HepG2 (cell line): ENCODE measurements around the gene ZNF425. TPM values are rescaled to one million over a fixed set of nuclear protein-coding genes. Genes with fewer than 3 reads are reported as not detected.

Experiments used
- FOXJ3 ChIP-seq: sonication (generic); formaldehyde crosslinking; IDR thresholded peaks from 2 replicates; pipeline ENCODE4 v1.4.0; 2020; ENCODE audit warnings: missing genetic modification reagents, mild to moderate bottlenecking, borderline replicate concordance
- HDAC2 ChIP-seq: sonication (generic); formaldehyde crosslinking; IDR thresholded peaks from 2 replicates; pipeline ENCODE4 v1.4.0; 2020; ENCODE audit warnings: missing genetic modification reagents
- HOXD1 ChIP-seq: sonication (generic); formaldehyde crosslinking; IDR thresholded peaks from 2 replicates; pipeline ENCODE4 v1.5.0; 2020; ENCODE audit warnings: missing genetic modification reagents
- KAT7 ChIP-seq: IDR thresholded peaks from 2 replicates; pipeline ENCODE4 v1.6.1; 2018; ENCODE audit warnings: borderline replicate concordance, missing compliant biosample characterization
- NFATC3 ChIP-seq: sonication (generic); formaldehyde crosslinking; IDR thresholded peaks from 2 replicates; pipeline ENCODE4 v1.5.1; 2020; ENCODE audit warnings: mild to moderate bottlenecking, missing genetic modification reagents
- SP1 ChIP-seq, 2 experiments: fragments of 450-650 bp in 1 of 2; sonication (generic) in 1 of 2; formaldehyde crosslinking in 1 of 2; IDR thresholded peaks; 2 replicates each; pipeline versions ENCODE4 v1.4.0 to v1.6.1; 2016 to 2020; ENCODE audit warnings: missing genetic modification reagents in 1 of 2
- ZFP90 ChIP-seq: sonication (generic); formaldehyde crosslinking; IDR thresholded peaks from 2 replicates; pipeline ENCODE4 v1.8.0; 2022; ENCODE audit warnings: missing genetic modification reagents, mild to moderate bottlenecking, inconsistent platforms, borderline replicate concordance
- ZNF138 ChIP-seq: sonication (generic); formaldehyde crosslinking; IDR thresholded peaks from 2 replicates; pipeline ENCODE4 v1.5.0; 2020; ENCODE audit warnings: mild to moderate bottlenecking, low read depth, missing genetic modification reagents
- ZNF251 ChIP-seq: sonication (generic); formaldehyde crosslinking; IDR thresholded peaks from 2 replicates; pipeline ENCODE4 v1.9.0; 2021; ENCODE audit warnings: mild to moderate bottlenecking, missing genetic modification reagents
- ZNF558 ChIP-seq: sonication (generic); formaldehyde crosslinking; IDR thresholded peaks from 2 replicates; pipeline ENCODE4 v1.9.0; 2022; ENCODE audit warnings: mild to moderate bottlenecking, missing genetic modification reagents, borderline replicate concordance
- polyA plus RNA-seq, 8 experiments: library from polyadenylated mRNA; depleted of rRNA in 3 of 8; stranded (reverse) in 7 of 8; unstranded in 1 of 8; fragments of >200 nt; fragmentation: Illumina TruSeq in 4 of 8; extraction: Trizol in 4 of 8; gene quantifications; 2 replicates each; pipeline versions ENCODE4 v1.2.1 to v1.2.3, GENCODE V29; 2011 to 2016; ENCODE audit warnings: low read depth in 4 of 8, missing spikeins in 1 of 8, mixed read lengths in 1 of 8; ENCODE audit not compliant: insufficient read depth in 1 of 8
- total RNA-seq, 5 experiments: library from RNA; depleted of rRNA; stranded (reverse); fragments of >200 nt; fragmentation: Illumina TruSeq; extraction: Trizol; gene quantifications; 2 replicates each; pipeline ENCODE4 v1.2.3, GENCODE V29; 2016; ENCODE audit warnings: low read depth in 1 of 5
- TF ChIP-seq, protein P1 (sequence below): sonication (generic); formaldehyde crosslinking; IDR thresholded peaks from 2 replicates; pipeline ENCODE4 v1.4.0; 2020; ENCODE audit warnings: mild to moderate bottlenecking, low read depth, missing genetic modification reagents
- TF ChIP-seq, protein P2 (sequence below): fragments of 450-650 bp; IDR thresholded peaks from 2 replicates; pipeline ENCODE4 v1.6.1; 2017
- TF ChIP-seq, protein P3 (sequence below): sonication (generic); formaldehyde crosslinking; conservative IDR thresholded peaks from 2 replicates; pipeline ENCODE4 v1.4.0; 2020; ENCODE audit warnings: mild to moderate bottlenecking, missing genetic modification reagents, moderate library complexity
- TF ChIP-seq, protein P4 (sequence below): IDR thresholded peaks from 2 replicates; pipeline ENCODE4 v1.6.1; 2016
- TF ChIP-seq, protein P5 (sequence below), 2 experiments: IDR thresholded peaks; 2 replicates each; pipeline ENCODE4 v1.6.1; 2011 to 2012; ENCODE audit warnings: low read length in 2 of 2, borderline replicate concordance in 1 of 2, low read depth in 1 of 2, mild to moderate bottlenecking in 1 of 2, moderate library complexity in 1 of 2
- TF ChIP-seq, protein P6 (sequence below): sonication (generic); formaldehyde crosslinking; IDR thresholded peaks from 2 replicates; pipeline ENCODE4 v1.4.0; 2020; ENCODE audit warnings: missing genetic modification reagents

Gene ZNF425
- total and polyA plus RNA-seq, 2 of the 13 experiments (the other 11 are each of a cell fraction or from before 2014, with no cell fraction given), result 0.51 to 1.1 TPM

DNA sequence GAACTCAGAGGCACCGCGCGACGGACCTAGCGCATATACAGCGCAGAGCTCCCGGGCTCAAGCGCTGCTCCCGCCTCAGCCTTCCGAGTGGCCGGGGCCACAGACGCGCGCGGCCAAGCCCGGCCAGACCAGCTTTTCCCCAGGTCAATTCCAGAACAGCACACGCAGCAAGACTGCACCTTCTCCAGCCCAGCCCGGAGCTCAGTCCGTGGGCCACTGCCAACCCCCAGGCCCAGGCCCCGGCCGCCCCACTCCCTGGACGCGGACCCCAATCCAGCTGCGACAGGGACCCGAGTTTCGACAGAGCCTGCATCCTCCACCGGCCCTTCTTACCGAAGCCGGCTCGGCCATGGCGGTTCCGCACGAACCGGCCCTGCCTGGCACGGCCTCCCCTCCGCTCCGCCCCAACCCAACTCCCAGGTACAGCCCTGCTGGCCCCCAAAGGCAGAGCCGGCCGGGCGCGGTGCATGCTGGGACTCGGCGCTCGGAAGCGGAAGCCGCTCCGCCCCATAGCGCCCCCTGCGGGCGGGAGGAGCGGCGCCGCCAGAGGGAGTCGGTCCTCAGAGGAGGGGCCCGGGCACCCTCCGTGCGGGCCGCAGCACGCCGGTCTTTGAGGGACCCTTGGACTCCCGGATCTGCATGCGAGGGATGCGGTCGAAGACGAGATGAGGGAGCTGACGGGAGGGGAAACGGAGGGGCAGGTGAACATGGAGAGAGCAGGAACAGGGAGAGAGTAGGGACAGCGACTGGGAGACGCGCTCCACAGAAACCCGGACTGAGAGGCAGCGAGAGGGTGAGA, at the start of gene ZNF425 (continued):
- TF ChIP-seq, protein P1, sequence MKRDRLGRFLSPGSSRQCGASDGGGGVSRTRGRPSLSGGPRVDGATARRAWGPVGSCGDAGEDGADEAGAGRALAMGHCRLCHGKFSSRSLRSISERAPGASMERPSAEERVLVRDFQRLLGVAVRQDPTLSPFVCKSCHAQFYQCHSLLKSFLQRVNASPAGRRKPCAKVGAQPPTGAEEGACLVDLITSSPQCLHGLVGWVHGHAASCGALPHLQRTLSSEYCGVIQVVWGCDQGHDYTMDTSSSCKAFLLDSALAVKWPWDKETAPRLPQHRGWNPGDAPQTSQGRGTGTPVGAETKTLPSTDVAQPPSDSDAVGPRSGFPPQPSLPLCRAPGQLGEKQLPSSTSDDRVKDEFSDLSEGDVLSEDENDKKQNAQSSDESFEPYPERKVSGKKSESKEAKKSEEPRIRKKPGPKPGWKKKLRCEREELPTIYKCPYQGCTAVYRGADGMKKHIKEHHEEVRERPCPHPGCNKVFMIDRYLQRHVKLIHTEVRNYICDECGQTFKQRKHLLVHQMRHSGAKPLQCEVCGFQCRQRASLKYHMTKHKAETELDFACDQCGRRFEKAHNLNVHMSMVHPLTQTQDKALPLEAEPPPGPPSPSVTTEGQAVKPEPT, result peak; percentile 62; the same call in 1 of the 2 replicates
- TF ChIP-seq ZNF138 (CRISPR knock-in tag) (peak; percentile 73; the same call in 1 of the 2 replicates), KAT7 (peak; percentile 88; the same call in 1 of the 2 replicates), NFATC3 (CRISPR knock-in tag) (no peak), HOXD1 (peak; percentile 89; the same call in 1 of the 2 replicates), ZNF251 (CRISPR knock-in tag) (no peak), SP1 (IDR thresholded peaks at IDR 0.05) (no peak), SP1 (CRISPR knock-in tag; IDR thresholded peaks at IDR 0.05) (peak; percentile 53), HDAC2 (CRISPR knock-in tag) (peak; percentile 75), ZFP90 (CRISPR knock-in tag) (peak; percentile 81; the same call in 1 of the 2 replicates), ZNF558 (CRISPR knock-in tag) (peak; percentile 57; the same call in 1 of the 2 replicates), FOXJ3 (CRISPR knock-in tag) (no peak; the same call in 1 of the 2 replicates)
- TF ChIP-seq, protein P2, sequence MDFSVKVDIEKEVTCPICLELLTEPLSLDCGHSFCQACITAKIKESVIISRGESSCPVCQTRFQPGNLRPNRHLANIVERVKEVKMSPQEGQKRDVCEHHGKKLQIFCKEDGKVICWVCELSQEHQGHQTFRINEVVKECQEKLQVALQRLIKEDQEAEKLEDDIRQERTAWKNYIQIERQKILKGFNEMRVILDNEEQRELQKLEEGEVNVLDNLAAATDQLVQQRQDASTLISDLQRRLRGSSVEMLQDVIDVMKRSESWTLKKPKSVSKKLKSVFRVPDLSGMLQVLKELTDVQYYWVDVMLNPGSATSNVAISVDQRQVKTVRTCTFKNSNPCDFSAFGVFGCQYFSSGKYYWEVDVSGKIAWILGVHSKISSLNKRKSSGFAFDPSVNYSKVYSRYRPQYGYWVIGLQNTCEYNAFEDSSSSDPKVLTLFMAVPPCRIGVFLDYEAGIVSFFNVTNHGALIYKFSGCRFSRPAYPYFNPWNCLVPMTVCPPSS, result no peak
- TF ChIP-seq, protein P3, sequence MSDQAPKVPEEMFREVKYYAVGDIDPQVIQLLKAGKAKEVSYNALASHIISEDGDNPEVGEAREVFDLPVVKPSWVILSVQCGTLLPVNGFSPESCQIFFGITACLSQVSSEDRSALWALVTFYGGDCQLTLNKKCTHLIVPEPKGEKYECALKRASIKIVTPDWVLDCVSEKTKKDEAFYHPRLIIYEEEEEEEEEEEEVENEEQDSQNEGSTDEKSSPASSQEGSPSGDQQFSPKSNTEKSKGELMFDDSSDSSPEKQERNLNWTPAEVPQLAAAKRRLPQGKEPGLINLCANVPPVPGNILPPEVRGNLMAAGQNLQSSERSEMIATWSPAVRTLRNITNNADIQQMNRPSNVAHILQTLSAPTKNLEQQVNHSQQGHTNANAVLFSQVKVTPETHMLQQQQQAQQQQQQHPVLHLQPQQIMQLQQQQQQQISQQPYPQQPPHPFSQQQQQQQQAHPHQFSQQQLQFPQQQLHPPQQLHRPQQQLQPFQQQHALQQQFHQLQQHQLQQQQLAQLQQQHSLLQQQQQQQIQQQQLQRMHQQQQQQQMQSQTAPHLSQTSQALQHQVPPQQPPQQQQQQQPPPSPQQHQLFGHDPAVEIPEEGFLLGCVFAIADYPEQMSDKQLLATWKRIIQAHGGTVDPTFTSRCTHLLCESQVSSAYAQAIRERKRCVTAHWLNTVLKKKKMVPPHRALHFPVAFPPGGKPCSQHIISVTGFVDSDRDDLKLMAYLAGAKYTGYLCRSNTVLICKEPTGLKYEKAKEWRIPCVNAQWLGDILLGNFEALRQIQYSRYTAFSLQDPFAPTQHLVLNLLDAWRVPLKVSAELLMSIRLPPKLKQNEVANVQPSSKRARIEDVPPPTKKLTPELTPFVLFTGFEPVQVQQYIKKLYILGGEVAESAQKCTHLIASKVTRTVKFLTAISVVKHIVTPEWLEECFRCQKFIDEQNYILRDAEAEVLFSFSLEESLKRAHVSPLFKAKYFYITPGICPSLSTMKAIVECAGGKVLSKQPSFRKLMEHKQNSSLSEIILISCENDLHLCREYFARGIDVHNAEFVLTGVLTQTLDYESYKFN (CRISPR knock-in tag), result peak; percentile 70
- TF ChIP-seq, protein P4, sequence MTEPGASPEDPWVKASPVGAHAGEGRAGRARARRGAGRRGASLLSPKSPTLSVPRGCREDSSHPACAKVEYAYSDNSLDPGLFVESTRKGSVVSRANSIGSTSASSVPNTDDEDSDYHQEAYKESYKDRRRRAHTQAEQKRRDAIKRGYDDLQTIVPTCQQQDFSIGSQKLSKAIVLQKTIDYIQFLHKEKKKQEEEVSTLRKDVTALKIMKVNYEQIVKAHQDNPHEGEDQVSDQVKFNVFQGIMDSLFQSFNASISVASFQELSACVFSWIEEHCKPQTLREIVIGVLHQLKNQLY (CRISPR knock-in tag), result peak; percentile 49; the same call in 1 of the 2 replicates
- TF ChIP-seq, protein P5, sequence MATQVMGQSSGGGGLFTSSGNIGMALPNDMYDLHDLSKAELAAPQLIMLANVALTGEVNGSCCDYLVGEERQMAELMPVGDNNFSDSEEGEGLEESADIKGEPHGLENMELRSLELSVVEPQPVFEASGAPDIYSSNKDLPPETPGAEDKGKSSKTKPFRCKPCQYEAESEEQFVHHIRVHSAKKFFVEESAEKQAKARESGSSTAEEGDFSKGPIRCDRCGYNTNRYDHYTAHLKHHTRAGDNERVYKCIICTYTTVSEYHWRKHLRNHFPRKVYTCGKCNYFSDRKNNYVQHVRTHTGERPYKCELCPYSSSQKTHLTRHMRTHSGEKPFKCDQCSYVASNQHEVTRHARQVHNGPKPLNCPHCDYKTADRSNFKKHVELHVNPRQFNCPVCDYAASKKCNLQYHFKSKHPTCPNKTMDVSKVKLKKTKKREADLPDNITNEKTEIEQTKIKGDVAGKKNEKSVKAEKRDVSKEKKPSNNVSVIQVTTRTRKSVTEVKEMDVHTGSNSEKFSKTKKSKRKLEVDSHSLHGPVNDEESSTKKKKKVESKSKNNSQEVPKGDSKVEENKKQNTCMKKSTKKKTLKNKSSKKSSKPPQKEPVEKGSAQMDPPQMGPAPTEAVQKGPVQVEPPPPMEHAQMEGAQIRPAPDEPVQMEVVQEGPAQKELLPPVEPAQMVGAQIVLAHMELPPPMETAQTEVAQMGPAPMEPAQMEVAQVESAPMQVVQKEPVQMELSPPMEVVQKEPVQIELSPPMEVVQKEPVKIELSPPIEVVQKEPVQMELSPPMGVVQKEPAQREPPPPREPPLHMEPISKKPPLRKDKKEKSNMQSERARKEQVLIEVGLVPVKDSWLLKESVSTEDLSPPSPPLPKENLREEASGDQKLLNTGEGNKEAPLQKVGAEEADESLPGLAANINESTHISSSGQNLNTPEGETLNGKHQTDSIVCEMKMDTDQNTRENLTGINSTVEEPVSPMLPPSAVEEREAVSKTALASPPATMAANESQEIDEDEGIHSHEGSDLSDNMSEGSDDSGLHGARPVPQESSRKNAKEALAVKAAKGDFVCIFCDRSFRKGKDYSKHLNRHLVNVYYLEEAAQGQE (IDR thresholded peaks at IDR 0.05; ENCODE audit: borderline replicate concordance in 1 of 2, low read depth in 1 of 2, low read length in 2 of 2), result no peak; a peak in 1 of 4 replicates
- TF ChIP-seq, protein P6, sequence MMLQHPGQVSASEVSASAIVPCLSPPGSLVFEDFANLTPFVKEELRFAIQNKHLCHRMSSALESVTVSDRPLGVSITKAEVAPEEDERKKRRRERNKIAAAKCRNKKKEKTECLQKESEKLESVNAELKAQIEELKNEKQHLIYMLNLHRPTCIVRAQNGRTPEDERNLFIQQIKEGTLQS, result no peak
